Measurements from ENCODE around the gene LGALS13.

The LGALS13 gene

GRCh38 chr19:39602224-39602623, at the start of gene LGALS13:
TSS of gene LGALS13 (plus strand) at chr19:39602524. CDS start at chr19:39602569, 45 bp downstream.
- in situ Hi-C loops (cut with HindIII; ENCODE audit: low pct_ligation_motif_present, low pct_unique_long_range_greater_than_20kb, low sequenced_read_pairs), result no loop called here
- no peak for DNase-seq

GRCh38 chr19:39553082-39553652, 49.2 kb upstream of the LGALS13 start:
- in situ Hi-C loops (cut with HindIII; ENCODE audit: low pct_ligation_motif_present, low pct_unique_long_range_greater_than_20kb, low sequenced_read_pairs), result no loop called here
- no peak for DNase-seq

- in situ Hi-C loops (cut with HindIII; ENCODE audit: low pct_ligation_motif_present, low pct_unique_long_range_greater_than_20kb, low sequenced_read_pairs), result no loop called here
- no peak for DNase-seq
Observed at GRCh38 chr19:39554701-39555311, 47.5 kb upstream of the LGALS13 start.

- in situ Hi-C loops (cut with HindIII; ENCODE audit: low pct_ligation_motif_present, low pct_unique_long_range_greater_than_20kb, low sequenced_read_pairs), result no loop called here
- DNase-seq, result no peak
Observed at GRCh38 chr19:39555883-39556282, 46.4 kb upstream of the LGALS13 start.

- DNase-seq, result no peak
Observed at GRCh38 chr19:39557811-39558623, 44.3 kb upstream of the LGALS13 start.

GRCh38 chr19:39558624-39559117, 43.7 kb upstream of the LGALS13 start:
- in situ Hi-C loops (cut with HindIII; ENCODE audit: low pct_ligation_motif_present, low pct_unique_long_range_greater_than_20kb, low sequenced_read_pairs), result no loop called here

More at GRCh38 chr19:39557811-39558623, 44.3 kb upstream of the LGALS13 start:
- in situ Hi-C loops (cut with HindIII; ENCODE audit: low pct_ligation_motif_present, low pct_unique_long_range_greater_than_20kb, low sequenced_read_pairs), result no loop called here

GRCh38 chr19:39563408-39563807, 38.9 kb upstream of the LGALS13 start:
- in situ Hi-C loops (cut with HindIII; ENCODE audit: low pct_ligation_motif_present, low pct_unique_long_range_greater_than_20kb, low sequenced_read_pairs), result no loop called here
- peak; percentile 72 for DNase-seq

More at GRCh38 chr19:39558624-39559117, 43.7 kb upstream of the LGALS13 start:
- DNase-seq, result no peak

GRCh38 chr19:39566064-39566463, 36.3 kb upstream of the LGALS13 start:
- DNase-seq, result no peak
- in situ Hi-C loops (cut with HindIII; ENCODE audit: low pct_ligation_motif_present, low pct_unique_long_range_greater_than_20kb, low sequenced_read_pairs), result no loop called here

- peak; percentile 3 for DNase-seq
- in situ Hi-C loops (cut with HindIII; ENCODE audit: low pct_ligation_motif_present, low pct_unique_long_range_greater_than_20kb, low sequenced_read_pairs), result no loop called here
Observed at GRCh38 chr19:39568604-39569003, 33.7 kb upstream of the LGALS13 start.

GRCh38 chr19:39582442-39582841, 19.9 kb upstream of the LGALS13 start:
- in situ Hi-C loops (cut with HindIII; ENCODE audit: low pct_ligation_motif_present, low pct_unique_long_range_greater_than_20kb, low sequenced_read_pairs), result no loop called here

GRCh38 chr19:39582891-39583625, 19.3 kb upstream of the LGALS13 start:
- DNase-seq, result no peak
- in situ Hi-C loops (cut with HindIII; ENCODE audit: low pct_ligation_motif_present, low pct_unique_long_range_greater_than_20kb, low sequenced_read_pairs), result no loop called here

More at GRCh38 chr19:39582442-39582841, 19.9 kb upstream of the LGALS13 start:
- no peak for DNase-seq

- in situ Hi-C loops (cut with HindIII; ENCODE audit: low pct_ligation_motif_present, low pct_unique_long_range_greater_than_20kb, low sequenced_read_pairs), result no loop called here
- no peak for DNase-seq
Observed at GRCh38 chr19:39587496-39587895, 14.8 kb upstream of the LGALS13 start.

GRCh38 chr19:39588066-39588465, 14.3 kb upstream of the LGALS13 start:
- in situ Hi-C loops (cut with HindIII; ENCODE audit: low pct_ligation_motif_present, low pct_unique_long_range_greater_than_20kb, low sequenced_read_pairs), result no loop called here
- DNase-seq, result no peak

- peak; percentile 22 for DNase-seq
- in situ Hi-C loops (cut with HindIII; ENCODE audit: low pct_ligation_motif_present, low pct_unique_long_range_greater_than_20kb, low sequenced_read_pairs), result no loop called here
Observed at GRCh38 chr19:39590265-39590664, 12.1 kb upstream of the LGALS13 start.

- in situ Hi-C loops (cut with HindIII; ENCODE audit: low pct_ligation_motif_present, low pct_unique_long_range_greater_than_20kb, low sequenced_read_pairs), result no loop called here
- DNase-seq, result no peak
Observed at GRCh38 chr19:39592381-39592780, 9.9 kb upstream of the LGALS13 start.

- no peak for DNase-seq
- in situ Hi-C loops (cut with HindIII; ENCODE audit: low pct_ligation_motif_present, low pct_unique_long_range_greater_than_20kb, low sequenced_read_pairs), result no loop called here
Observed at GRCh38 chr19:39595950-39596349, 6.4 kb upstream of the LGALS13 start.

GRCh38 chr19:39596911-39597310, 5.4 kb upstream of the LGALS13 start:
- no peak for DNase-seq
- in situ Hi-C loops (cut with HindIII; ENCODE audit: low pct_ligation_motif_present, low pct_unique_long_range_greater_than_20kb, low sequenced_read_pairs), result no loop called here

- DNase-seq, result peak; percentile 32
- in situ Hi-C loops (cut with HindIII; ENCODE audit: low pct_ligation_motif_present, low pct_unique_long_range_greater_than_20kb, low sequenced_read_pairs), result no loop called here
Observed at GRCh38 chr19:39599116-39599515, 3.2 kb upstream of the LGALS13 start.

GRCh38 chr19:39603825-39604224, 1.5 kb downstream of the LGALS13 start:
- in situ Hi-C loops (cut with HindIII; ENCODE audit: low pct_ligation_motif_present, low pct_unique_long_range_greater_than_20kb, low sequenced_read_pairs), result no loop called here
- no peak for DNase-seq
